NCI-H774 (cell line): ENCODE results near the gene MRPS23.
"Not testable (repeated sequence)": the region's sequence is repeated elsewhere in the genome, so short reads cannot be mapped to it uniquely, and the experiment has no call there.

Source experiments
- DNase-seq: peaks from one replicate; lab custom pipeline; 2025; lab: John Stamatoyannopoulos, UW

The MRPS23 gene

DNA sequence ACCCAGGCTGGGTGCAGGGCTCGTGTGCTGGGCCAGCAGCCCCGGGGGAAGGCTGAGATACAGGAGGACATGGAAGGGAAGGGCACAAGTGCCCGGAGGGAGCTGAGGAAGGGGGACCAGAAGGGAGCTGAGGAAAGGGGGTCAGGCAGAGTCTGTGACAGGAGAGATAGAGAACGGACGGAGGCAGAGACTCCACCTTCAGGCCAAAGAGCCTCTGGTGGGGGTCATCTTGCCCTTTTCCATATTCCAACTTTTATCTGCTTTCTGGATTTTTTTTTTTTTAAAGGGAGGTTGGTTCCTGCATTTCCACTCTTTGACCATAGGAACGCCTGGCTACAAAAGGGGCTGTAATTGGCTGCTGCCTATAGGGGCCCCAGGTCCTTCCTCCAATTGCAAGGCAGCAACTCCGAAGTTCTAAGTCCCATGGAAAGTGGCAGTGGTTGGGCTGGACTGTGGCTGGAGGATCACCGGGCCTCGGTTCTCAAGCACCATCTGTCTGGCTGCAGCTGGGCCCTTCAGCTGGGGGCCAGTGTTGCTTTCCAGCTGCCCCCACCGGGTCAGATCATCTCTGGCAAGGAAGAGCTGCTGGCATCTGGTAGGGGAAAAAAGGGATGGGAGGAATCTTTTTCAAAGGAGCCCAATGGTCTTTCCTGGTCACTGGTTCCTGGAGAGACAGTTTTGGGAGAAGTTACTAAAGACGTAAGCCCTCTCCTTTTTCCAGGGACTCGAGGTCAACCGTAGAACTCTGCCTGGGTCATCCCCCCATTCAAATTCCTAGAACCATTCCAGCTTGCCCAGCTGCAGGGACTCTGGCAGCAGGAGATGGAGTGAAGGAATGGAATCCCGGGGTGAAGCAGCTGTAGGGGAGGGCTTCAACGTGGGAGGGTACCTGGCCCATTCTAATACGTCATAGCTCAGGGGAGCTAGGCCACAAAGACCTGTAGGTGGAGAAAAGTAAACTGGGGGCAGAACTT is 13.1 kb upstream of the MRPS23 start:
- DNase-seq = no peak

DNA sequence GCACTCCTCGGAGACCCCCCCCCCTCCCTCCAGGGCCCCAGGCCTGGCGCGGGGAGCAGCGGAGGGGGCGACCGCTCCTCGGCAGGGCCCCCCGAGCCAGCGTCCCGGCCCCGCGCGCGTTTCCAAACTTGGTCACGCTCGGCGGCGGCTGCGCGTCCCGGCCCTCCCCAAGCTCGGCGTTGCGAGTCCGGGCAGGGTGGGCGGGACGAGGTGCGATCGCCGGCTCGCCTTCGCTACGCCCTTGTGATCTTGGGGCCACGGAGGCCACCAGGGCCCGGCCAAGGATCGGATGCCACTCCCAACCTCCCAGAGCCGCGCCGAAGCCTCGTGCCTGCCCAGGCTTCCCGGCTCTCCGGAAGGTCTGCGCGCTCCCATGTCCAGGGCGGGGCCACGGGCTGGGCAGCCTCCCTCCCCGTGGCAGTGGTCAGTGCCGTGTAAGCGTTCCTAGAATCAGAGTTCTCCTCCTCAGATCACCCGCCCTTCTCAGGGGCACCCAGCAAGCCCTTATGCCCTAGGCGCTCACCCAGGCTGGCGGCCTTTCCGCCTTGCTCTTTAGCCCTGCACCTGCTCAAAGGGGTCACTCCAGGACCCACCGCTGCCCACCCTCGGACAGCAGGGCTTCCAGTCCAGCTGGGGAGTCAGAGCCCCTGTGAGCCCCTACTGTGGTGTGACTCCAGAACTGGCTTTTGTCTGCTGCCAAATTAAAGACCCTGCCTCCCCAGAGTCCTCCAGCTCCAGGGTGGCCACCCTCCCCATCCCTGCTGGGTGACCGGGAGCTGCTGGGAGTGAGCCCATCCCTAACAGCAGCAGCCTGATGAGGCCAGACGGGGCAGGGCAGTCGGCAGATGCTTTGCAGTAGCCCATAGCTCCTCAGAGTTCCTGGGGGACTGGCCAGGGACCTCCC is 12.2 kb upstream of the MRPS23 start:
- no peak for DNase-seq

DNA sequence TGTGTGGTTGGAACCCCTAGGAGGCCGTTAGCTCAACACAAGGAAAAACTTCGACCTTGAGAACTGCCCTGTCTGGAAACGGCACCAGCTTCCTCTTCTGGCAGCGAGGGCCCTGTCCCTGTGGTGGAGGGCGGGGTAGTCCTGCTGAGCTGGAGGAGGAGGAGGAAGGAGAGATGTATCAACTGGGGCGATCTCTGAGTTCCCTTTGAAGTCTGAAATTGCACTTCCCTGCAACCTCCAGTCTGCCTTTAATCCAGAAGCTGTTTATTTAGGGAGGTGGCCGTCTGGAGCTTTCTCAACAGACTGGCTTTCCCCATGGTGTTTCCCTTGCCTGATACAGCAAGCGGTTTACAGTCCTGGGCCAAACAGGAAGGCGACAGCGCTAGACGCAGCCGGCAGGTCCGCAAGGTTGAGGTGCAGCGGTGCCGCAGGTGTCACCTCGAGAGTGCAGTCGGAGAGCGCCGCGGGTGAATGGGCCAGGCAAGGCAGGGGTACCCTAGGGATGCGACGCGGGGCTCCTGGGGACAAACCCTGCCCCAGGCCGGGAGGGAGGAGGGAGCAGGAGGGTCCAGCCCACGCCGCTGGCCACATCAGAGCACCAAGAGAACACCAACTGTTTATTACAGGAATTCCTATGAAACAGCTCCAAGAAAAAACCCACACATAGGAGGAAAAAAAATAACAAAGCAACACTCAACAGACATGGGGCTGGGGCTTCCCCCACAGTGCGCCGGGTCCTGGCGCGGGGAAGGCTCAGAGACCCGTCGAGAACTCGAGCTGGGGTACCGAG is 11.4 kb upstream of the MRPS23 start:
- DNase-seq = no peak

DNA sequence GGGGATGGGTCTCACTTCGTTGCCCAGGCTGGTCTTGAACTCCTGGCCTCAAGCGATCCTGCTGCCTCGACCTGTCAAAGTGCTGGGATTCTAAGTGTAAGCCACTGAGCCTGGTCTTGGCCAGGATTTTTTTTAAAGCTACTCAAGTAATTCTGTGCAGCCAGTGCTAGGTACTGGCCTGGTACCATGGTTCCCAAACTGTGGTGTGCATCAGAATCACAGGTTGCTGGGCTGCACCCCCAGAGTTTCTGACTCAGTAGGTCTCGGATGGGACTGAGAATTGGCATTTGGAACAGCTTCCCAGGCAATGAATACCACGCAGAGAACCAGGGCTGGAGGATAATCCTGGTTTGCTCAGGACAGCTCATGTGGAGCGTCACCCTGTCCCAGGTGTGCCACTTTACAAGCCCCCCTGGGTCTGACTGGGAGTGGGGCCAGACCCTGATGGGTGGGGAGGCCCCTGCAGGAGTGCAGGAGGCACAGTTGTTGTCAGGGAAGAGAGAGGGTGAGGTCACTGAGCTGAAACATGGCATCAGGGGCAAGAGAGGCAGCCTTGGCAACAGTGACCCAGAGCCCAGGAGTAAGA is 10.7 kb upstream of the MRPS23 start:
- no peak for DNase-seq

DNA sequence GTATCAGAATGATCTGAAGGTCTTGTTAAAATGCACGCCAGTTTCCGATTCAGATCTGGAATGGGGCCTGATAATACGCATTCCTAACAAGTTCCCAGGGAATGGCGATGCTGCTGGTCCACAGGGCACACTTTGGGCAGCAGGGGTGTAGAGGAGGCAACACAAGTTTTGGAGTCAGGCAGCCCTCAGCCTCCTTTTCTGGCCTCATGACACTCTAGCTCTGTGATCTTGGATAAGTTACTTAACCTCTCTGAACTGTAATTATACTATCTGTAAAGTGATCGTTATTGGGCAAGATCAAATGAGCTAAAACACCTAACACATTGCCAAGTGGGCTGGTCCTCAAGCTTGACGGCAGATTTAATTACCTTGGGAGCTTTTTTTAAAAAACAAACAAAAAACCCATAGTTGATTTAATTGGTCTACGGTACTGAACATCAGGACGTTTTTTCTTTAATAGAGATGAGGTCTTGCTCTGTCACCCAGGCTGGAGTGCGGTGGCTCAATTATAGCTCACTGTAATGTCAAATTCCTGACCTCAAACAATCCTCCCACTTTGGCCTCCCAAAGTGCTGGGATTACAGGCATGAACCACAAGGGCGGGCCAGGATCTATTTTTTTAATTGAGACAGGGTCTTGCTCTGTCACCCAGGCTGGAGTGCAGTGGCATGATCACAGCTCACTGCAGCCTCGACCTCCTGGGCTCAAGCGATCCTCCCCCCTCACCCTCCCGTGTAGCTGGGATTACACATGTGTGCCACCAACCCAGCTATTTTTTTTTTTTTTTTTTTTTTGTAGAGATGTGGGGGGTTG is 10.0 kb upstream of the MRPS23 start:
- DNase-seq = no peak

DNA sequence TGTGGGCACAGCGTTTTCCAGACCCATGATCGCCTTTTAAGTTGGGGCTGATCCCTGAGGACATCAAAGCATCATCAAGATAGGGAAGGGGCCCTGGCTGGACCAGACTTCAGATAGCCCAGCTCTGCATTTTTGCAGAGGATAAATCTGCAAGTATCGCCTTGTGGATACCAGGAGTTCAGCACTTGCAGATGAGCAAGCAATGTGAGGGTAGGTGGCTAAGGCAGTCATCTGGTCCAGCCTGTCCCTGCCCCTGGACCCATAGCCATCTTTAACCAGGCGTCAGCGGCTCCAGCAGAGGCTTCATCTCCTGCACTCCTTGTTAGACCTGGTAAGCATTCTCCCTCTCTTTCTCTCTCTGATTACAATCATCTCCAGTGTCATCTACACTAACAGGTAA is 9.0 kb upstream of the MRPS23 start:
- DNase-seq = no peak

DNA sequence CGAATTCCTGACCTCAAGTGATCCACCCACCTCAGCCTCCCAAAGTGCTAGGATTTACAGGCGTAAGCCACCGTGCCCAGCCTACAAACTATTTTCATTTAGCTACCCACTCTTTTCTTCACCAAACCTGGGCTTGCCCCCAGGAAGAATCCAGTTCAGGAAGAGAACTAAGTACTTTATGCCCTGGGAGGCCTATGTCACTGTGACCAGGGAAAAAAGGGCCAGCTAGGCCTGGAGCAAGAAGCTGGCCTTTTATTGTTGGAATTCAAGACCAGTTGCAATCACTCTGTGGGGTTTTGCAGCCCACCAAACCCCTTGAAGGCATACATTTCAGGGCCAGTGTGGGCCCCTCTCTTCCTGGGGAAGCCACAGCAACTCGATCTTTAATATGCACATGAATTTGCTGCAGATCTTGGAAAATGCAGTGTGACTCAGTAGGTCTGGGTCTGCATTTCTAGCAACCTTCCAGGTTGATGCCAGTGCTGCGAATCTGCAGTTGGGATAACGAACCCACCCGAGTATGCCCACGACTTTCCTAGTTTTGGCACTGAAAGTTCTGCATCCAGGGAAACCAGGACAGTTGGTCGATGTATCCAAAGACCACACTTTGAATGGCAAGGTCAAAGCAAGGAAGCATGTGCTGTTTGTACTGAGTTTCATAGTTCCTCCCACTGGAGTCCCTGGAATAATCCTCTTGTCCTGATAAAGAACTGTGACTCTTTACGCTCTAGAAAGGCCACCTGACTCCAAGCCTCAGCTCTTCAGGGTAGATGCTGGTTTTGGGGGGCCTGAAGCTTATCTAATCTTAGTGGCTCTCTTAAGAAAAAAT is 7.2 kb upstream of the MRPS23 start:
- DNase-seq = no peak

DNA sequence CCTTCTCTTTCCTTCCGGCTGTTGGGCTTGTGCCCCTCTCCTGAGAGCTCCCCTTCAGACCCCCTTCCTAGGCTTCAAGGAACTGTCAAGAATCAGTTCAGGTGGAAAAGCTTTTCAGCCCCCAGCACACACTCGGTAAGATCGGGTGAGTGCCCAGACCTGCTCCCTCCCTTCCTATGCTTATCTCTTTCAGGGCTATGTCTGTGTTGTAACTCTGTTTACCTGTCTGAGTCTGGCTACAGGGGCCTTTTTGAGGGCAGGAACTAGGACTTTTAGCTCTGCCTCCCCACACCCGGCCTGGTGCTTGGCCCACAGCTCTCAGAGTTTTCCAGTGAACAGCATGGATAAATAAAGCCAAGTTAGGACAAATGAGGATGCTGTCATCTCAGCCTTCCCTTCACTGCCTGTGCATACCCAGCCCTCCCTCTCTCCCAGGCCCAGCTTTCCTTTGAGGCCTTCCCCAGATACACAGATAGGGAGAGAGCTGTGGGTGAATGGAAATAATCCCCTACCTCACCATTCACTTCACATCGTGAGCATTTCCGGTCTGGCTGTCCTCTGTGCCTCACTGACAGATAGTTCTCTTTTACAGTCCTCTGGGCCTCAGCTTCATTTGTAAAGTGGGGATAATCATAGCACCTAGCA is 5.7 kb upstream of the MRPS23 start:
- no peak for DNase-seq

DNA sequence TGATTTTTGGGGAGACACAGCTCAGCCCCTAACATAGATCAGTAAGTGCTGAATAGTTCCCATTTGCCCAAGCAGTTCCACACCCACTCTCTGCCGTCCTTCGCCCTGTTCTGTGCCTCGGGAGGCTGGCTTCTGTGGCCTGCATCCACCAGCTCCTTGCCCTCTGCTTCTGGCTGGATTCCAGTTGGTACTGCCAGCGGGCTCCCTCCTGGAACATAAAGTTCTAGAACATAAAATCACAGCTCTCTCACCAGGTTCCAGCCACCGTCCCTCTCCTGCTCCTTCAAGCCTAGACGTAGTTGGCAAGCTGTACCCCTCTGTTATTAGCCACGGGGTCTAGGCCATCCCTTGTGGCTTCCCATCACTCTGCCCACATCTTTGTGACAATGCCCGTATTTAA is 3.9 kb upstream of the MRPS23 start:
- no peak for DNase-seq

DNA sequence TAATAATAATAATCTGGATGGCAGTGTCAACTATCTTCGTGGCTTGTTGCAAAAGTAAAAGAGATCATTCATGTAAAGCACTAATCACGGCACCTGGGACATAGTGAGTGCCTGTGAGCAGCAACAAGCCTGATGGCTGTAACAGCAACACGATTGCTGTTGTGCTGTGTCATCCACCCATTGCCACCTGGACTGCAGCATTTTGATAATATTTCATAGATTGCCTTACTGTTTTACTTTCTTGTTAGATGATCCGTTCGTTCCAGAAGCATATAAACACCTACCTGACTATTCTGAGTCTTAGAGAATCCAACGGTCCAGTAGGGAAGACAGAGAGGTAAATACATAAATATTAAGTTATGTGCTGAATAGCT is 3.1 kb upstream of the MRPS23 start:
- no peak for DNase-seq

DNA sequence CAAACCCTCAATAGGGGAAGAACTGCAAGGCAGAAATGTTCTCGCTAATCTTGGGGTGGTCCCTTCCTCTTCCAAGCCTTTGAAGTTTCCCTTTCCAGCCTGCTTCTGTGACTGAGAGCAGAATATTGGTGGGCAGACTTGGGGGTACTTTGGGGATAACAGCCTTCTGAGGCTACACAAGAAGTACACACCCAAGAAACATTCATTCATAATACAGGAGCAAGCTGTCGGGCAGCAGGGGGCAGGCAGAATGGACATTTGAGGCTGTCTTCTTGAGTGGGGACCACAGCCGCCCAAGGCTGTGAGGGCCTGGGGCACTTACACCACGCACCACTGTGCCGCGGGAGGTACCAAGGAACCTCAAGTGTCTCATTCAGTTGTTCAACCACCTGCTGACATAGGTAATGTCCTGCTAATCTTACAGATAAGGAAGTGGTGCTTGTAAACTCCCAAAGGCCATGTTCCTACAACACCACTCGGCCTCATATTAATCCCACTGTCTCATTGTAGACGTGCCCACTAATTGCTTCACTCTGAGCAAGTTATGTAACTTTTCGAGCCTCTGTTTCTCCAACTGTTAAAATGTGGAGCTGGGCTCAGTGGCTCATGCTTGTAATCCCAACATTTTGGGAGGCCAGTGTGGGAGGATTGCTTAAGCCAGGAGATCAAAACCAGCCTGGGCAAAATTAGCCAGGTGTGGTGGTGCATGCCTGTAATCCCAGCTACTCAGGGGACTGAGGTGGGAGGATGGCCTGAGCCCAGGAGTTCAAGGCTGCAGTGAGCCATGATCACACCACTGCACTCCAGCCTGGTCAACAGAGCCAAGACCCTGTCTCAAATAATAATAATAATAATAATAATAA is 2.5 kb upstream of the MRPS23 start:
- DNase-seq = no peak

DNA sequence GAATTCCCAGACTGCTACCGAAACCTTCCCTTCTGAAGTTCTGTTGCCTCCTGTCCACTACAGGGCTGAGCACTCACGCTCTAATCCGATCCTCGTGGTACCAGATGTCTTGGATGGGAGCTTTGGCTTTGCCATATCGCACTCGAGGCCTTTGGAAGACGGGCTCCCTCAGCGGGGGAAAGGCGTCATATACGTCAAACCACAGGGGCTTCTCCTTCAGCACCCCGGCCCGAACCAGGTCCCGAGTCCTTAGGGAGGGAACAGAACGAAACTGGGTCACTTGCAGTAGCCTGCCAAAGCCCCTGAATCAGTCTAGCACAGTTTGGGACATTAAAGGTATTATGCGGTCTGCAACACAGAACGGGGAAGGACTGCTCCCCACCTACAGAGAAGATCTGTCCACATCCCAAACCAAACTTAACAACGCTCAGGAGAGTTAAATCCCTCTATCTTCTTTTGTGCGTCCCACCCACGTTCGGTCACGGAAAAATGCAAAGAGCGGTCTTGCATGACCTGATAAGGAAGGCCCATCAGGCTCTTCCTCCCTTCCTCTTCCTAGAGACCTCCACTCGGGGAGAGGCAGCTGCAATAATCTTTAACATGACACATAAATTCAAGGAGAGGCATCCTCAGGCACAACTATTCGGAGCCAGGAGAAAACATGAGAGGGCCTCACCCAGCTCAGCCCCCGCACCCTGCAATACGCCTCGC is 526 bp downstream of the MRPS23 start:
- no peak for DNase-seq

DNA sequence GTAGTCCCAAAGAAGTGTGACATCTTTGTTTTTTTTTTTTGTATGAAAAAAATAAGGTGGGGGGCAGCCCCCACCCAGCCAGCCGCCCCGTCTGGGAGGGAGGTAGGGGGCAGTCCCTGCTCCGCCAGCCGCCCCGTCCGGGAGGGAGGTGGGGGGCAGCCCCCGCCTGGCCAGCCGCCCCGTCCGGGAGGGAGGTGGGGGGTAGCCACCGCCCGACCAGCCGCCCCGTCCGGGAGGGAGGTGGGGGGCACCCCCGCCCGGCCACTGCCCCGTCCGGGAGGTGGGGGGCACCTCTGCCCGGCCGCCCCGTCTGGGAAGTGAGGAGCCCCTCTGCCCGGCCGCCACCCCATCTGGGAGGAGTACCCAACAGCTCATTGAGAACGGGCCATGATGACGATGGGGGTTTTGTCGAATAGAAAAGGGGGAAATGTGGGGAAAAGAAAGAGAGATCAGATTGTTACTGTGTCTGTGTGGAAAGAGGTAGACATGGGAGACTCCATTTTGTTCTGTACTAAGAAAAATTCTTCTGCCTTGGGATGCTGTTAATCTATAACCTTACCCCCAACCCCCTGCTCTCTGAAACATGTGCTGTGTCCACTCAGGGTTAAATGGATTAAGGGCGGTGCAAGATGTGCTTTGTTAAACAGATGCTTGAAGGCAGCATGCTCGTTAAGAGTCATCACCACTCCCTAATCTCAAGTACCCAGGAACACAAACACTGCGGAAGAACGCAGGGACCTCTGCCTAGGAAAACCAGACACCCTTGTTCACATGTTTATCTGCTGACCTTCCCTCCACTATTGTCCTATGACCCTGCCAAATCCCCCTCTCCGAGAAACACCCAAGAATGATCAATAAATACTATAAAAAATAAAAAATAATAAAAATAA is 3.5 kb downstream of the MRPS23 start:
- DNase-seq = not testable (repeated sequence)

DNA sequence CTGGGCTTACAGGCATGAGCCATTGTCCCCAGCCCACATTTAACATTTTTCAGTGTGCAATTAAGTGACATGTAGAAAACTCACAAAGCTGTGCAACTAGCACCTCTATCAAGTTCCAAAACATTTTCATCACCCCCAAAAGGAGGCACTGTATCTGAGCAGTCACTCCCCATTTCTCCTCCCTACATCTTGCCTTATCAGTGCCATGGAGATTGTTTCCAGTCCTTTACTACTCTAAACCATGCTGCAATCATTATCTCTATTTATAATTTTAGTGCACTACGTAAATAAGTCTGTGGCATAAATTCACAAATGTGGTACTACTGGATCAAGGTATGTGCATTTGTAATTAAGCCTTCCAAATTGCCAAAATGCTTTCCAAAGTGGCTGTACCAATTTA is 7.6 kb downstream of the MRPS23 start:
- DNase-seq = no peak

DNA sequence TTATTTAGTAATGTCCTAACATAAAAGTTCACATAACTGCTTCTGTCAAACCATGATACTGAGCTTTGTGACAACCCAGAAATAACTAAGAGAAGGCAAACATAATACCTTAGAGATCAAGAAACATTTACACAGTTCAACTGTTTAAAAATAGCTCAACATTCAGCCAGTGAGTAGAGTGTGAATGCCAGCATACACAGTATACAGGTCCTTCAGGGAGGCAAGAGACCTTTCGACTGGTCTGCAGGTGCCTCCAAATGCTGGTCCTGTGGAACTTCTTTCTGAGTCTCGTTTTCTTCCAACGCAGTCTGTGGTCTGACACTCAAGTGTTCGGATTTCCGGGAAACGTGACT is 10.3 kb downstream of the MRPS23 start:
- no peak for DNase-seq

DNA sequence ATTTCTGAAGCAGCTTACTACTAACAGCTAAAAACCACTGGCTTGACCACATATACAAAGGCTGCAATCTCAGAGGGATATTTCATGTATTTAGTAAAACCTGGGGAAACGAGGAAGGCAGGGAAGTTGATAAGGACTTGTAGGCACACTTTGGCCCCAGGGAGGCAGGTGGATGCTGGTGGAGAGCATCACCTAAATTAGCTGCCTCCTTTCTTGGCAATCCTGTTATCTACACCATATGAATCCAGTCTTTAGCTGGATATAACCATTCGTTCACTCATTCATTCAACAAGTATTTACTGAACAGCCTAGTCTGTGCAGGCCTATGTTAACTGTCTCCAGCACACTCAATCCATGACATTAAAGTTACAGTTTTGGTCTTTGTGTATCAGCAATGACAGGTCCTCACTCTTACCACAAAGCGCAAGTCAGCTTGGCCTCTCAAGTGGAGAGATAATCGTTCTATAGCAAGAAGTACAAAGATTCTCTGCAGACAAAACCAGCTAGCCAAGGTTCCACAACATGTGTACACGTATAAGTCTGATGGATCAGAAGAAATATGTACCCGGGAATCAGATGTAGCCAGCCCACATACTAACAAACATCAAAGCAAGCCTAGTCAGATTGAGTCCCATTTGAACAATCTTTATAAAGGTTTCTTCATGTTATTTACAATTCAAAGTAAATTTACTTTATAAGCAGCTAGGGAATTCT is 10.8 kb downstream of the MRPS23 start:
- no peak for DNase-seq
